Motor neuron (in vitro differentiated cells): Measurements from ENCODE around the gene SPSB2. TPM values are rescaled to one million over a fixed set of nuclear protein-coding genes. Genes with fewer than 3 reads are reported as not detected.
"Not testable (repeated sequence)": the region's sequence is repeated elsewhere in the genome, so short reads cannot be mapped to it uniquely, and the experiment has no call there.

Experiments
- ATAC-seq, 8 experiments: fragments of 200-7000 bp; cut with Tn5 transposase; replicated peaks in 6 of 8; 2 replicates each; pipeline ENCODE4 v1.8.0; 2021; ENCODE audit warnings: mild to moderate bottlenecking in 8 of 8, moderate library complexity in 8 of 8
- H3K27ac ChIP-seq, 2 donors: fragments of 250-450 bp; sonication (Bioruptor Pico); 2 replicates each; pipeline ENCODE4 v1.9.0; 2021; ENCODE audit warnings: antibody characterized with exemption in 2 of 2, mild to moderate bottlenecking in 2 of 2, moderate library complexity in 1 of 2
- H3K4me1 ChIP-seq, 2 donors: fragments of 250-450 bp; sonication (Bioruptor Pico); replicated peaks in 1 of 2; 2 replicates each; pipeline ENCODE4 v1.6.1; 2021; ENCODE audit warnings: antibody characterized with exemption in 2 of 2, mild to moderate bottlenecking in 2 of 2, moderate library complexity in 1 of 2
- H3K4me3 ChIP-seq, 5 donors: fragments of 250-450 bp; sonication (Bioruptor Pico); 2 replicates each; pipeline ENCODE4 v1.9.0; 2021; ENCODE audit warnings: antibody characterized with exemption in 5 of 5, mild to moderate bottlenecking in 5 of 5, moderate library complexity in 4 of 5
- WGBS, 10 experiments: fragments of 450-650 bp; shearing (Covaris generic); methylation state at CpG; one replicate each; pipeline ENCODE4 v1.0.0; 2022; 5-methylcytosine and 5-hydroxymethylcytosine counted together
- in situ Hi-C, 9 experiments: fragments of 400-800 bp; cut with MboI; loops; one replicate each; pipeline ENCODE4 v1.15.0; 2021; ENCODE audit warnings: low sequenced_read_pairs in 9 of 9, low pct_unique_long_range_greater_than_20kb in 2 of 9; ENCODE audit not compliant: unreplicated experiment in 9 of 9
- total RNA-seq, 8 experiments: library from RNA; unstranded; fragments of 300-600 nt; gene quantifications; 2 replicates each; pipeline versions ENCODE4 v1.2.3 to v1.2.4, GENCODE V29; 2022

SPSB2 gene
- total RNA-seq, 8 experiments from 2014 or later, result 6.3 to 13.6 (median 8.3) TPM

- in situ Hi-C loops, result no loop called here
Measured at GRCh38 chr12:6872073-6873048, 742 bp downstream of the SPSB2 start.

GRCh38 chr12:6871052-6871957 is 1.8 kb downstream of the SPSB2 start:
- peak in 2 of 8 experiments; percentile 2 for ATAC-seq
- WGBS, 10 experiments, result 43 to 100% (median 90%) methylated on average over 1 to 3 of the region's 12 CpGs; no CpG with 5 or more reads in 4 of the 10 experiments
- in situ Hi-C loops, result no loop called here
- H3K4me3 ChIP-seq, result peak overlapping the region in 1 of 5 donors; percentile 63
- no peak overlapping the region for H3K27ac ChIP-seq
- peaks cover 23 to 27% of the 10 kb centered on the region in 2 donors for H3K4me1 ChIP-seq

More at GRCh38 chr12:6872073-6873048, 742 bp downstream of the SPSB2 start:
- Histone ChIP-seq H3K27ac (peak overlapping the region in 1 of 2 donors; percentile 45), H3K4me1 (peaks cover 16 to 20% of the 10 kb centered on the region in 2 donors), H3K4me3 (peak overlapping the region; percentile 44 to 63 (median 53))
- 0 to 46% (median 0%) methylated on average over 1 to 7 of the region's 40 CpGs; no CpG with 5 or more reads in 5 of the 10 experiments for WGBS, 10 experiments
- peak; percentile 10 to 44 (median 37) for ATAC-seq

GRCh38 chr12:6870304-6870703 is 2.8 kb downstream of the SPSB2 start:
- H3K4me3 ChIP-seq, H3K27ac ChIP-seq, in situ Hi-C loops, ATAC-seq: not testable (repeated sequence)
- WGBS, 10 experiments, result 0 to 100% (median 100%) methylated on average over 1 of the region's 4 CpGs; no CpG with 5 or more reads in 7 of the 10 experiments
- peaks cover 24 to 28% of the 10 kb centered on the region in 2 donors for H3K4me1 ChIP-seq

- Histone ChIP-seq H3K4me1 (peaks cover 24 to 27% of the 10 kb centered on the region in 2 donors), H3K27ac (peak overlapping the region in 1 of 2 donors; percentile 37), H3K4me3 (peak overlapping the region; percentile 83 to 95 (median 89))
- in situ Hi-C loops, result no loop called here
- 4 to 80% (median 33%) methylated on average over 1 to 7 of the region's 12 CpGs; no CpG with 5 or more reads in 1 of the 10 experiments for WGBS, 10 experiments
- ATAC-seq, result peak in 4 of 8 experiments; percentile 0 to 4 (median 2)
Measured at GRCh38 chr12:6869049-6870021, 3.8 kb downstream of the SPSB2 start.

GRCh38 chr12:6868211-6869048 is 4.7 kb downstream of the SPSB2 start:
- in situ Hi-C loops, result no loop called here
- Histone ChIP-seq H3K27ac (peak overlapping the region; percentile 76 to 77), H3K4me1 (peaks cover 24 to 25% of the 10 kb centered on the region in 2 donors), H3K4me3 (peak overlapping the region; percentile 83 to 95 (median 89))
- 0 to 33% (median 0%) methylated on average over 1 to 9 of the region's 22 CpGs; no CpG with 5 or more reads in 2 of the 10 experiments for WGBS, 10 experiments
- no peak for ATAC-seq

GRCh38 chr12:6867413-6868210 is 5.5 kb downstream of the SPSB2 start, which contains the start of gene TPI1:
Gene TPI1 (plus strand): TSS chr12:6867531. CDS start chr12:6867567, 36 bp downstream.
- in situ Hi-C loops, result no loop called here
- WGBS, 10 experiments, result 0% methylated on average over 4 to 12 of the region's 86 CpGs; no CpG with 5 or more reads in 8 of the 10 experiments
- Histone ChIP-seq H3K4me1 (peaks cover 24 to 25% of the 10 kb centered on the region in 2 donors), H3K4me3 (peak within 1 kb of the TSS; percentile 83 to 95 (median 89)), H3K27ac (peak within 1 kb of the TSS; percentile 76 to 77)
- ATAC-seq, result peak; percentile 73 to 80 (median 76)

GRCh38 chr12:6866920-6867412 is 6.1 kb downstream of the SPSB2 start:
- H3K4me1 ChIP-seq, result peaks cover 21 to 23% of the 10 kb centered on the region in 2 donors
- ATAC-seq, result peak; percentile 1 to 31 (median 14)
- 0 to 40% (median 0%) methylated on average over 1 to 4 of the region's 33 CpGs; no CpG with 5 or more reads in 5 of the 10 experiments for whole genome bisulfite sequencing, 10 experiments
- H3K4me3 ChIP-seq, result peak overlapping the region; percentile 83 to 95 (median 89)
- in situ Hi-C loops, result no loop called here
- H3K27ac ChIP-seq, result peak overlapping the region; percentile 50 to 76

- Histone ChIP-seq H3K4me3 (peak overlapping the region in 4 of 5 donors; percentile 83 to 94 (median 88)), H3K27ac (peak overlapping the region in 1 of 2 donors; percentile 76), H3K4me1 (peaks cover 17 to 19% of the 10 kb centered on the region in 2 donors)
- no peak for ATAC-seq
- WGBS, 10 experiments, result 56 to 70% (median 60%) methylated on average over 1 to 6 of the region's 19 CpGs; no CpG with 5 or more reads in 5 of the 10 experiments
- in situ Hi-C loops, result no loop called here
Measured at GRCh38 chr12:6866163-6866919, 6.8 kb downstream of the SPSB2 start.

GRCh38 chr12:6865307-6865706 is 7.8 kb downstream of the SPSB2 start:
- peaks cover 17 to 19% of the 10 kb centered on the region in 2 donors for H3K4me1 ChIP-seq
- in situ Hi-C loops, H3K27ac ChIP-seq, ATAC-seq, H3K4me3 ChIP-seq: not testable (repeated sequence)
- WGBS, 10 experiments, result 67 to 100% (median 100%) methylated on average over 1 to 5 of the region's 5 CpGs; no CpG with 5 or more reads in 5 of the 10 experiments
